ENCODE measurements around the gene ALLC.
"Not testable (repeated sequence)": the region's sequence is repeated elsewhere in the genome, so short reads cannot be mapped to it uniquely, and the experiment has no call there.

The ALLC gene

DNA sequence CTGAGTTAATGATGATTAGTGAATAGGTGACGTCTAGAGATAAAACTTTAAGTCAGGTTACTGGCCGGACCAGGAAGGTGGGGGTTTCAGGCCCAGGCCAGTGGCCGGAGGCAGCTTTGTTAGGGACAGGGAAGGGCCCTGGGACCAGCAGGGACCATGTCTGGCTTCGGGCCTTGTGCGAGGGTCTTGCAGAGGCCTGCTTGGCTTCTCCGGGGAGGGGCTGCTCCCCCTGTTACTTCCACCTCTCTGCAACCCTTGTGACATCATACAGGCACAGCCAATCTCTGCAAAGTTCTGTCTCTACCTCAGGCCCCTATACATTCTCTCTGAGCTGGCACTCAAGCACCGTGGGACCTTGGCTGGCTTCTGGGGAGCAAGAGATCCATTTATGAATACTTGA, at the start of gene ALLC:
Gene ALLC, plus strand, starts transcription at position 320 of the 400 bp plus-strand sequence. CDS start 12,958 bp downstream, outside the sequence.
- DNase-seq (ENCODE audit: low spot score) = no peak

DNA sequence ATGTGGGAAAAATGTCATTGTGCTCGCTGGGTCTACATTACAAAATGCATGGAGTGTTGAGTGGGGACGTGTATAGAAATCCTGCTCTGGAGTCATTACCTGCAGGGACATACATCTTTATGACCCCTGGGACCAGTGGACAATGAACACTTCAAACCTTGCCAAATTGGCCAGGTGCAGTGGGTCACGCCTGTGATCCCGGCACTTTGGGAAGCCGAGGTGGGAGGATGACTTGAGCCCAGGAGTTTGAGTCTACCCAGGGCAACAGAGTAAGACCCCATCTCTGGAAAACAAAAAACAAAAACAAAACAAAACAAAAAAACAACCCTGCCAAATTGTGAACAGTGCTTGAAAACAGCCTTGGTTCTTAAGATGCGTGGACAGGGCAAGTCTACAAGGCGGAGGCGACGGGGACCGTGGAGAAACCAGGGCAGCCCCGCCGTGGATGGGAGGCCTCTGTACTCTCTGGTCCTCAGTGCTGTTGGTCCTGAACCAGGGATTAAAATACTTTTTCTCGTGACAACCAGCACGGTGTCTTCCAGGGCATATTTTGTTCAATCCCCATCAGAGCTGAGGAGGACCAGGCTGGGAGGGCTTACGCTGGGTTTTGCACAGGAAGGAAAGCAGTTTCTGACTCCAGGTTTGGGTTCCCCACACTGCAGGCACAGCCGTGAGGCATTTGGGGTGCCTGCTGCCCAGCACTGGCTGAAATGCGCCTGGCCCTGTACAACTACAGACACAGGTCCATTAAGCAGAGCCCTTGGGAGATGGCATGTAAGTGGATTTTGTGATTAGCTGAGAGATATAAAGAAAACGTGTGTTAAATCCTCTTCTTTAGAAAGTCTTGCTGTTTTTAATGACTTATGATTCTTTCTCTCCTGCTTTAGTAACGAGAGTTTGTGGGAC, 49.4 kb upstream of the ALLC start:
- DNase-seq (ENCODE audit: low spot score) = peak; percentile 6

DNA sequence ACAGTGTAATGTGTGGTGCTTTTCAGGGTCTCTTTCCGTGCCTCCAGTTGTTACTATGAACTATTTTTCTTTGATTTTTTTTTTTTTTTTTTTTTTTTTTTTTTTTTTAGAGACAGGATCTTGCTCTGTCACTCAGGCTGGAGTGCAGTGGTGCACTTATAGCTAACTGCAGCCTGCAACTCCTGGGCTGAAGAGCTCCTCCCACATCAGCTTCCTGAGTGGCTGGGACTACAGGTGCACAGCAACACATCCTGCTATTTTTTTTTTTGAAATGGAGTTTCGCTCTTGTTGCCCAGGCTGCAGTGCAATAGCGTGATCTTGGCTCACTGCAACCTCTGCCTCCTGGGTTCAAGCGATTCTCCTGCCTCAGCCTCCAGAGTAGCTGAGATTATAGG, 48.7 kb upstream of the ALLC start:
- DNase-seq (ENCODE audit: low spot score) = not testable (repeated sequence)

DNA sequence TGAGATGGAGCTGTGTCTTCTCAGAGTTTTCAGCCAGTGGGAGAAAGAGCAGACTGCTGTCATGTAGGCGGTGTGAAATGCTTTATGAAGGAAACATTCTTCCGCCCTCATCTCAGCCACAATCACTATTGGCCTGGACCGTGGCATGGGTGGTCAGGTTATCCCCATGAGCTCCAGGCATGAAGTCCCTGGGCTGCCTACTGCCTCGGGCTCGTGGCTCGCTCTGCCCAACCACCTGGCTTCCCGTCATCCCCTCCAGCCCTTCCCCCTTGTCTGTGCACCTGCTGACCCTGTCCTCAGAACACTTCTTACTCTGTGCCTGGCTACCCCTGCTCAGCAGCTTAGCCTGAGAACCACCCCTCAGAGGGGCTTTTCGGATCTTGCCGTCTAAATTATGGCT, 47.6 kb upstream of the ALLC start:
- DNase-seq (ENCODE audit: low spot score) = no peak

DNA sequence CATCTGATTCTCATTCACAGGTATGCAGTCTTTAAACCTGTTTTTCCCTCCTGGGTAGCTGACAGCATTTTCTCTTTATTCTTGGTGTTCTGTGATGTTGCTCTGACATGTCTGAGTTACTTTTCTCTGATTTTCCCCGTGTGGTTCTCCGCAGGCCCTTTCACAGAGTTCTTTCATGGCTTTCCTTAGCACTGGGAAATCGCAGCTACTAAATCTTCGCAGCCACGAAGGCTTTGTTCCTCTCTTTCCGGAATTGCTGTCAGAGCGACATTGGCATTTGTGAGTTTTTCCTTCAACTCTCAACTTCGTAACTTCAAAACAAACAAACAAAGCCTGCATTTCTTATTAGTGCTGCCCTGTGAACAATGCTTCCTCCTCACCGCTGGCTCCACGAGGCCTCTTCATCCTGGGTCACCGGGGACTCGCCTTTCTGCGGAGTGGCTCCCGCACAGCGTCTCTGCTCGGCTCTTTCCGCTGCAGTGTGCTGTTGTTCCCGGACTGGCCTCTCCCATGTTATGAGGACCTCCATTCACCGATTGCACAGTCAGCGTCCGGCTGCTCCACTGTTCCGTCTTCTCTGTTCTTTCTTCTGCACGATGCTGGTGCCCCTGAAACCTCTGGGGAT, 47.0 kb upstream of the ALLC start:
- peak; percentile 1 for DNase-seq (ENCODE audit: low spot score)

DNA sequence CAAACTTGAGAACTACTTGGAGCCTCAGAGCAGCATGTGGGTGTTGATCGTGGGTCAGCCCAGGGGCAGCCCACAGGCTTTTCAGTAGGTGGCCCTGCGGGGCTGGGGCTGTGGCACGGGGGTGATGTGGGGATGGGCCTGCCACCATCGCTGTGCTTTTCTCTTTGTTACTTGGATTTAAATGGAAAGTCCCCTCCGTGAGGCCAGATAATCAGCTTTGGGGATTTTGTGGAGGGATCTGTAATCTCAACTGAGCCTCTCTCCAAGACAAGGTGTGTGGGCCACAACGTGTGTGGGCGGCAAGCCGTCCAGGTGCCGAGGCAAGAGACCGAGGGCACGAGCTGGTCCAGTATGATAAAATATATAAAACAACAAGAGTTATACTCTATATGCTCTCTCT, 46.4 kb upstream of the ALLC start:
- DNase-seq (ENCODE audit: low spot score) = no peak

DNA sequence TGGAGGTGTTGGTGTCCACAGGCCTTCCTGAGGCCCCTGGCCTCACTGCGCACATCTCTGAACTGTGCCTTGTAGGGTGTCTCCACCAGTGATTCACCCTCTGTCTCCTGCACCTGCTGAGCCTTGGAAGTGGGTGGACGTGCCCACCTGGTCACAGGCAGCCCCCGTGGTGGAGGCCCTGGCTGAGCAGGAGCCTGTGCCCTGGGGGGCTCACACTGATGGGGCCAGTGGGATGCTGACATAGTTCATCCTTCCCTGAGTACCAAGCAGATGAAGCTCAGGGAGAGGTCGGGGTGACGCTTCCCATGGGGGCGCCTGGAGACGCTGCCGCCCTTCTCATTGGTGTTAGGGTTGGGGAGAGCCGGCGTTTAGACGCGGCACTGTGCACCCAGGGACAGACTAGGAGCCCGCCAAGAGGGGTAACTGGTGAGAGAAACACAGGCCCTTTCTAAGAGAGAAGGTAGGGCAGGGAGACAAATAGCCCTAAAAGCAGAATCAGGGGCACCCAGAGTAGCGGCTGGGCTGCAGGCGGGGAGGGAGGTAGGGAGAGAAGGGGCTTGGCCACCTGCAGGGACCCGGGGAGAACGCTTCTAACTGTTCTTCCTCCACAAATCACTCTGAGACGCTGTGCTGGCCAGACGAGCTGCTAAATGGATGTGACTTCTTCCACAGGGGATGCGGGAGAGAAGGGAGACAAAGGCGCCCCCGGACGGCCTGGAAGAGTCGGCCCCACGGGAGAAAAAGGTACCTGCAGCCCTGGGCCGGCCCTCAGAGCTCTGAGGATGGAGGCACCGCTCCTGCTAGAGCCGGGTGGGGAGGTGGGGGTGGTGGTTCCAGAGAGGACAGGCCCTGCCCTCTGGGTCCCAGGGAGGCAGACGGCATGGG, 45.1 kb upstream of the ALLC start:
- no peak for DNase-seq (ENCODE audit: low spot score)

DNA sequence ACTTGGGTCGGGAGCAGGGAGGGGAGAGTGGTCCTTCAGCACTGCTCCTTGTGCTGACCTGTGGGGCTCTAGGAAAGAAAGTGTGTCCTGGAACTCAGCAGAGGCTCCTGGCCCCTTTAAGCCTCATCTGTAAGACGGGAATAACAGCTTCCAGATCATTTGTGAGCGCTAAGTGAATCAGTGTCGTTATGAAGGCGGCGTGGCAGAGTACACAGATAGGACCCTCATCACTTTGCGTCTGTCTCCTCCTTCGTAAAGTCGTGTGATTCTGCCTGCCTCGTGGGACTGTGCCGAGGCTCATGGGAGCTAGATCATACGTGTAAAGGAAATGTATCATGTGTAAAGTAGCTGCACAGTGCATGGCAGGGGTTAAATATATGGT, 44.5 kb upstream of the ALLC start:
- no peak for DNase-seq (ENCODE audit: low spot score)

DNA sequence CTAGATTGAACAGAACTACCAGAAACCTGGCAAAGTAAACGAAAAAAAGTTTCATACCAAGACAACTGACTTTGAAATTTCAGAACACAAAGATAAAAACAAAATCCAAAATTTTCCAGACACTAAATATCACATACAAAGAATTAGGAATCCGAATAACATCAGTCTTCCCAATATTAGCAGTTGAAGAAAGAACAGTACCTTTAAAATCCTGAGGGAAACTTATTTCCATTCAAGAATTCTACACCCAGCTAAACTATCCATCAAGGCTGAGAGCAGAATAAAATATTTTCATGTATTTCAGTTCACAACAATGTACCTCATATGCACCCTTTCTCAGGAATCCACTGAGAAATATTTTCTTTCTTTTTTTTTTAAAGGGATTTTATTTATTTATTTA, 43.3 kb upstream of the ALLC start:
- DNase-seq (ENCODE audit: low spot score) = not testable (repeated sequence)

DNA sequence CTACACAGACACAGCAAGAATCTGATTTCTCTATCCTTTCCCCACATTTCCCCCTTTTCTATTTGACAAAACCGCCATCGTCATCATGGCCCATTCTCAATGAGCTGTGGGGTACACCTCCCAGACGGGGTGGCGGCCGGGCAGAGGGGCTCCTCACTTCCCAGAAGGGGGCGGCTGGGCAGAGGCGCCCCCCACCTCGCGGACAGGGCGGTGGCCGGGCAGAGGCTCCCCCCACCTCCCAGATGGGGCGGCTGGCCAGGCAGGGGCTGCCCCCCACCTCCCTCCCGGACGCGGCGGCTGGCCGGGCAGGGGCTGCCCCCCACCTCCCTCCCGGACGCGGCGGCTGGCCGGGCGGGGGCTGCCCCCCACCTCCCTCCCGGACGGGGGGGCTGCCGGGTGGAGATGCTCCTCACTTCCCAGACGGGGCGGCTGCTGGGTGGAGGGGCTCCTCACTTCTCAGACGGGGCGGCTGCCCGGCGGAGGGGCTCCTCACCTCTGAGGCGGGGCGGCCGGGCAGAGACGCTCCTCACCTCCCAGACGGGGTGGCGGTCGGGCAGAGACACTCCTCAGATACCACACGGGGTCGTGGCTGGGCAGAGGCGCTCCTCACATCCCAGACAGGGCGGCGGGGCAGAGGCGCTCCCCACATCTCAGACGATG, 42.3 kb upstream of the ALLC start:
- not testable (repeated sequence) for DNase-seq (ENCODE audit: low spot score)

DNA sequence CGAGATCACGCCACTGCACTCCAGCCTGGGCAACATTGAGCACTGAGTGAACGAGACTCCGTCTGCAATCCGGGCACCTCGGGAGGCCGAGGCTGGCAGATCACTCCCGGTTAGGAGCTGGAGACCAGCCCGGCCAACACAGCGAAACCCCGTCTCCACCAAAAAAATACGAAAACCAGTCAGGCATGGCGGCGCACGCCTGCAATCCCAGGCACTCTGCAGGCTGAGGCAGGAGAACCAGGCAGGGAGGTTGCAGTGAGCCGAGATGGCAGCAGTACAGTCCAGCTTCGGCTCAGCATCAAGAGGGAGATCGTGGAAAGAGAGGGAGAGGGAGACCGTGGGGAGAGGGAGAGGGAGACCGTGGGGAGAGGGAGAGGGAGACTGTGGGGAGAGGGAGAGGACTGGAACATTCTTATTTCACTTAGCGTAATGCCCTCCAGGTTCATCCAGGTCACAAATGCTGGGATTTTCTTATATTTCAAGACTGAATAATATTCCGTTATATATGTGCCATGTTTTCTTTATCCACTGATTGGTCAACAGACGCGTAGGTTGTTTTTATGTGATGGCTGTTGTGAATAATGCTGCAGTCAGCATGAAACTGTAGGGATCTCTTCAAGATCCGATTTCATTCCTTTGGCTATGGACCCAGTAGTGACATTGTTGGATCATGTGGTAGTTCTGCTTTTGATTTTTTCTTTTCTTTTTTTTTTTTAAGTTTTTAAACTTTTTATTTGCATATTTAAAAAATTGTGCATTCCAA, 41.4 kb upstream of the ALLC start:
- DNase-seq (ENCODE audit: low spot score) = not testable (repeated sequence)

DNA sequence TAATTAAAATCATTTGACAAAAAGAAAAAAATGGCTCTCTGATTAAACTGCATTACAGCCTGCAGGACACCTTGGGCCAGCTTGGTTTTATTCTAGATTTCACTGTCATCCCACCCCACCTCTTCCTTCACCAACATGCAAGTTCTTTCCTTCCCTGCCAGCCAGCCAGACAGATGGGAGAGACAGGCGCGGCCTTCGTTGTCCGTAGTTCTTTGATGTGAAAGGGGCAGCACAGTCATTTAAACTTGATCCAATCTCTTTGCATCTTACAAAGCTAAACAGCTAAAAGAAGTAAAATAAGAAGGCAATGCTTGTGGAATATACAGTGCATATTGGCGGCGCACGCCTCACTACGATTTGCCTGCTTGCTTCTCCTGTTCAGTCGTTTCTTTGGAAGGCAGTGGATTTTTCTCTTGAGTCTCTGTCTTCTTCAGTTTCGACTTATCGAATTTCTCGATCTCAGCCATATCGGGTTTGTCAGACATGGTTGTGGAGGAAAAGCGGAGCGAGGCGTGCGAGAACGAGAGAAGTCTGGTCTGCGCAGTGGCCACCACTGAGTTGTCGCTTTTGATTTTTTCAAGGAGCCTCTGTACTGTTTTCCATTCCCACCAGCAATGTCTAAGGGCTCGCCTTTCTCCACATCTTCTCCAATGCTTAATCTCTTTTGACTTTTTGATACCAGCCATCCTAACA, 40.7 kb upstream of the ALLC start:
- no peak for DNase-seq (ENCODE audit: low spot score)

DNA sequence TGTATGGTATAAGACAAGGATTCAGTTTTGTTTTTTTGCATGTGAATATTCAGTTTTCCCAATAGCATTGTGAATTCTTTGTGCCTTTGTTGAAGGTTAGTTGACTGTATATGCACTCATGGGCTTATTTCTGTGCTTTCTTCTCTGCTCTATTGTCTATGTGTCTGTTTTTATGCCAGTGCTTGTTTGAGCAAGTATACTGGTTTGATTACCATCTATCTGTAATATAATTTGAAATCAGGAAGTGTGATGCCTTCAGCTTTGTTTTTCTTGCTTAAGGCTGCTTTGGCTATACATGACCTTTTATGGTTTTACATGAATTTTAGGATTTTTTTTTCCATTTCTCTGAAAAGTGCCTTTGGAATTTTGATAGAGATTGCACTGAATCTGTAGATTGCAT, 39.6 kb upstream of the ALLC start:
- no peak for DNase-seq (ENCODE audit: low spot score)

DNA sequence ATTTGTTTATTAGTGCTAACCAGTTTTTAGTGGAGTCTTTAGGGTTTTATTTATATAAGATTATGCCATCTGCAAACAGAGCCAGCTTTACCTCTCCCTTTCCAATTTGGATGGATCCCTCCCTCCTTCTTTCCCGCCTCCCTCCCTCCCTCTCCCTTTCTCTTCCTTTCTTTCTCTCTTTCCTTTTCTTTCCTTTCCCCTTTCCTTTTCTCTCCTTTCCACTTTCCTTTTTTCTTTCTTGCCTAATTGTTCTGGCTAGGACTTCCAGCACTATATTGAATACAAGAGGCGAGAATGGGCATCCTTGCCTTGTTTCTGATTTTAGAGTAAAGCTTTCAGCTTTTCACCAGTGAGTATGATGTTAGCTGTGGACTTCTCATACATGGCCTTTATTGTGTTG, 39.0 kb upstream of the ALLC start:
- no peak for DNase-seq (ENCODE audit: low spot score)

DNA sequence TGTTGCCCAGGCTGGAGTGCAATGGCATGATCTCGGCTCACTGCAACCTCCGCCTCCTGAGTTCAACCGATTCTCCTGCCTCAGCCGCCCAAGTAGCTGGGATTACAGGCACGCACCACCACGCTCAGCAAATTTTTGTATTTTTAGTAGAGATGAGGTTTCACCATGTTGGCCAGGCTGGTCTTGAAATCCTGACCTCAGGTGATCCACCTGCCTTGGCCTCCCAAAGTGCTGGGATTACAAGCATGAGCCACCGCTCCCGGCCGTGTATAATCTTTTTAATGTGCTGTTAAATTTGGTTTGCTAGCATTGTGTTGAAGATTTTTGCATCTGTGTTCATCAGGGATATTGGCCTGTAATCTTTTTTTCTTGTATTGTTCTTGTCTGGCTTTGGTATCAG, 38.3 kb upstream of the ALLC start:
- DNase-seq (ENCODE audit: low spot score) = not testable (repeated sequence)

DNA sequence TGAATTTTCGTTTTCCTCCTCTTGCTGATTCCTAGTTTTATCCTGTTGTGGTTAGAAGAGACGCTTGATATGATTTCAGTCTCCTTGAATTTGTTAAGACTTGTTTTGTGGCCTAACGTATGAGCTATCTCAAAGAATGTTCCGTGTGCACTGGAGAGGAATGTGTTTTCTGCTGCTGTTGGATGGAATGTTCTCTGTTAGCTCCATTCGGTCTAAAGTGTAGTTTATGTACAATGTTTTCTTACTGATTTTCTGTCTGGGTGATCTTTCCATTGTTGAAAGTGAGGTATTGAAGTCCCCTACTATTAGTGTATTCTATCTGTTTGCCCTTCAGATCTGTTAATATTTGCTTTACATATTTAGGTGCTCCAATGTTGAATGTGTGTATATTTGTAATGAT, 37.2 kb upstream of the ALLC start:
- no peak for DNase-seq (ENCODE audit: low spot score)

DNA sequence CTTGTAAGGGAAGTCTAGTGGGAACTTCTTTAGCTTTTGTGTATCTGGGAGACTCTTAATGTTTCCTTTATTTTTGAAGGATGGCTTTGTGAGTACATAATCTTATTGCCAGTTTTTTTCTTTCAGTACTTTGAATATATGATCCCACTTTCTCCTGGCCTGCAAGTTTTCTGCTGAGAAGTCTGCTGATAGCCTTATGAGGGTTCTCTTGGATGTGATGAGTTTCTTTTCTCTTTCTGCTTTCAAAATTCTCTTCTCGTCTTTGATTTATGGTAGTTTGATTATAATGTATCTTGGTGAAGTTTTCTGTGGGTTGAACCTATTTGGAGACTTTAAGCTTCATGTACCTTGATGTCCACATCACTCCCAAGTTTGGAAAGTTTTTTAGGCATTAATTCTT, 35.0 kb upstream of the ALLC start:
- DNase-seq (ENCODE audit: low spot score) = no peak

DNA sequence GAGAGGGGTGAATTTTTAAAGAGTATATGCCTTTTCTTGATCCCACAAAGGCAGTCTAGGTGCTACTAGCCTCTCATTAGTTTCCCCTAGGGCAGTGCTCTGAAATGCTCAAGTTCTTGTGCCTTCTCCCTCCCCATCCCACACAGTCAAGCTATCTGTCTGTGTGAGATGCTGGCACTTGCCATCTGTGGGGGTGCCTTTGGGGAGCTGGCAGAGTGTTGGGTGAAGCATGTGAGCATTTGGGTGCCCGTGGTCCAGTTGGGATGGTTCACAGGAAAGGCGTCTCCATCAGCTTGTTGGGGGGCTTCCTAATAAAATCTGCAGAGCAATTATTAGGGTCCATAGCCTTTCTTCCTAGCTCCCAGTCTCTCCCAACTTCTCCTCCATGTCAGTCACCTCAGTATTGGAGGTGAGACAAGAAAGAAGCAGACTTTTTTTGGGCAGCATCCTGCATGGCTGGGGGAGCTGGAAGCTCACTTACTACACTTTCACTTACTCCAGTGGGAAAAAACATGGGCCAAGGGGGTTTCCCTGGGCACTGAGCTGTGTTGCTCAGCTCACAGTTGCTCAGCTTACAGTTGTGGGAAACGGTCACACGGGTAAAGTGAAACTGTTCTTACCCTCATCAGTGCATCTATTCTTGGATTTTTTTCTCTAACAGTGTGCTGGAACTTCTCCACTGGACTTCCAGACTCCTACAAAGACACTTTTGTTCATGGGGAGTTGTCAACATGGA, 33.8 kb upstream of the ALLC start:
- no peak for DNase-seq (ENCODE audit: low spot score)

DNA sequence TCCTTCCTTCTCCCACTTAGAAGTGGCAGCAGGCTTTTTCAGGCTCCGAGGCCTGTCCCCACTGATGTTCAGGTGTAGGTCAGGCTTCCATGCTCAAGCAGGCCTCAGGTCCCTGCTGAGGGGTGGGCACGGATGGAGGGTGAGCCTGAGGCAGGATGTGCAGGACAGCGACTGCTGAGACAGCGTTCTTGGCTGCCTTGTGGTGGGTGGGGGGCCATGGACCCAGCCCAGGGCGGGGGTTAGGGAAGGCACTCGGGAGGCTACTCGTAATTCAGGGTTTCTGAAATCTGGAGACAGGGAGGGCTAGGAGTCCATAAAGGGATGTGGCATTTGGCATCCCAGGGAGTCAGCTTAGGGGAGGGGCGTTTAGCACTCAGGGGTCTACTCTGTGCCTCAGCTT, 32.8 kb upstream of the ALLC start:
- DNase-seq (ENCODE audit: low spot score) = no peak
